K562 (cell line): ENCODE measurements around the gene RNF187. TPM values are rescaled to one million over a fixed set of nuclear protein-coding genes. Genes with fewer than 3 reads are reported as not detected.

Source experiments
- ARNT ChIP-seq, 2 experiments: fragments of 450-650 bp; IDR thresholded peaks; 2 replicates each; pipeline ENCODE4 v1.6.1; 2016; ENCODE audit warnings: mild to moderate bottlenecking in 1 of 2
- CBX3 ChIP-seq, 2 experiments: IDR thresholded peaks; 1 replicate in 1 of 2; 2 replicates in 1 of 2; pipeline ENCODE4 v1.6.1; 2012; ENCODE audit warnings: inconsistent platforms in 2 of 2, low read length in 2 of 2, borderline replicate concordance in 1 of 2, control low read depth in 1 of 2
- HDAC2 ChIP-seq: fragments of 450-650 bp; IDR thresholded peaks from 2 replicates; pipeline ENCODE4 v1.6.1; 2016; ENCODE audit warnings: mild to moderate bottlenecking
- HES1 ChIP-seq: fragments of 450-650 bp; IDR thresholded peaks from 2 replicates; pipeline ENCODE4 v1.6.1; 2016; ENCODE audit warnings: low read depth, mild to moderate bottlenecking, moderate library complexity
- ILF3 ChIP-seq: fragments of 450-650 bp; IDR thresholded peaks from 2 replicates; pipeline ENCODE4 v1.6.1; 2018; ENCODE audit warnings: antibody characterized with exemption, mild to moderate bottlenecking, moderate library complexity, borderline replicate concordance
- MAFG ChIP-seq: fragments of 450-650 bp; conservative IDR thresholded peaks from 2 replicates; pipeline ENCODE4 v1.6.1; 2016; ENCODE audit warnings: missing genetic modification characterization, missing compliant biosample characterization
- MCM7 ChIP-seq, 2 experiments: fragments of 450-650 bp; IDR thresholded peaks; 2 replicates each; pipeline ENCODE4 v1.6.1; 2016 to 2018
- PHTF2 ChIP-seq: fragments of 250-450 bp; sonication (Bioruptor Pico); IDR thresholded peaks from 2 replicates; pipeline ENCODE4 v1.5.0; 2021; ENCODE audit warnings: mild to moderate bottlenecking
- POLR2G ChIP-seq: fragments of 200-400 bp; formaldehyde crosslinking; IDR thresholded peaks from 2 replicates; pipeline ENCODE4 v1.6.1; 2017; ENCODE audit warnings: low read depth, mild to moderate bottlenecking, antibody characterized with exemption, low read length, moderate library complexity
- RBM15 ChIP-seq: fragments of 200-400 bp; formaldehyde crosslinking; IDR thresholded peaks from 2 replicates; pipeline ENCODE4 v1.6.1; 2018; ENCODE audit warnings: mild to moderate bottlenecking, low read length, moderate library complexity; ENCODE audit not compliant: insufficient read depth
- RBM22 ChIP-seq: fragments of 200-400 bp; formaldehyde crosslinking; IDR thresholded peaks from 2 replicates; pipeline ENCODE4 v1.6.1; 2018; ENCODE audit warnings: low read length, low read depth; ENCODE audit not compliant: poor library complexity, severe bottlenecking
- RBM34 ChIP-seq: fragments of 200-400 bp; formaldehyde crosslinking; IDR thresholded peaks from 2 replicates; pipeline ENCODE4 v1.6.1; 2018; ENCODE audit warnings: low read length, borderline replicate concordance; ENCODE audit not compliant: insufficient read depth
- SNIP1 ChIP-seq: fragments of 450-650 bp; IDR thresholded peaks from 2 replicates; pipeline ENCODE4 v1.7.1; 2017; ENCODE audit warnings: low read depth, mild to moderate bottlenecking
- SOX6 ChIP-seq: fragments of 450-650 bp; IDR thresholded peaks from 2 replicates; pipeline ENCODE4 v1.6.1; 2014; ENCODE audit warnings: mild to moderate bottlenecking
- TAF7 ChIP-seq: fragments of 450-650 bp; IDR thresholded peaks from 2 replicates; pipeline ENCODE4 v1.6.1; 2016; ENCODE audit warnings: missing genetic modification characterization, missing compliant biosample characterization
- USF1 ChIP-seq: sonication (generic); formaldehyde crosslinking; IDR thresholded peaks from 2 replicates; pipeline ENCODE4 v1.9.0; 2022; ENCODE audit warnings: mild to moderate bottlenecking, missing genetic modification reagents
- XRCC3 ChIP-seq: fragments of 450-650 bp; IDR thresholded peaks from 2 replicates; pipeline ENCODE4 v1.6.1; 2017; ENCODE audit warnings: mild to moderate bottlenecking, moderate library complexity
- ZNF224 ChIP-seq: sonication (generic); formaldehyde crosslinking; IDR thresholded peaks from 2 replicates; pipeline ENCODE4 v1.8.0; 2022; ENCODE audit warnings: mild to moderate bottlenecking, missing genetic modification reagents
- ZNF668 ChIP-seq: fragments of 250-450 bp; sonication (Bioruptor Pico); IDR thresholded peaks from 2 replicates; pipeline ENCODE4 v1.8.0; 2022; ENCODE audit warnings: mild to moderate bottlenecking, inconsistent platforms
- polyA plus RNA-seq, 8 experiments: library from polyadenylated mRNA; depleted of rRNA in 4 of 8; stranded (reverse) in 5 of 8; unstranded in 3 of 8; fragments of >200 nt; fragmentation: Nextera tagmentation in 2 of 8; fragmentation: Illumina TruSeq in 1 of 8; extraction: Ambion mirVana in 2 of 8; extraction: Trizol in 1 of 8; gene quantifications; 2 replicates each; pipeline versions ENCODE4 v1.2.1 to v1.2.3, GENCODE V29; 2011 to 2014; ENCODE audit warnings: inconsistent platforms in 1 of 8, missing spikeins in 1 of 8
- total RNA-seq, 7 experiments: library from RNA; depleted of rRNA in 6 of 7; stranded (reverse); fragments of >200 nt in 6 of 7; fragmentation: Illumina TruSeq in 2 of 7; extraction: Trizol in 2 of 7; gene quantifications; 2 replicates each; pipeline versions ENCODE4 v1.2.1 to v1.2.3, GENCODE V29; 2011 to 2021; ENCODE audit warnings: low replicate concordance in 1 of 7
- TF ChIP-seq, protein P1 (sequence below), 2 experiments: fragments of 450-650 bp in 1 of 2; sonication (generic) in 1 of 2; formaldehyde crosslinking; conservative IDR thresholded peaks; 2 replicates each; pipeline versions ENCODE4 v1.4.0 to v1.8.1; 2020 to 2022; ENCODE audit warnings: mild to moderate bottlenecking in 1 of 2, missing genetic modification reagents in 1 of 2
- TF ChIP-seq, protein P2 (sequence below): fragments of 450-650 bp; IDR thresholded peaks from 2 replicates; pipeline ENCODE4 v1.6.1; 2017; ENCODE audit warnings: antibody characterized with exemption, mild to moderate bottlenecking
- TF ChIP-seq, protein P3 (sequence below): fragments of 250-450 bp; sonication (Bioruptor Pico); IDR thresholded peaks from 2 replicates; pipeline ENCODE4 v1.5.1; 2021; ENCODE audit warnings: mild to moderate bottlenecking

The RNF187 gene
- total and polyA plus RNA-seq, 9 of the 15 experiments (the other 6 are each of a cell fraction or from before 2014, with no cell fraction given), result 2.3 to 119 (median 41.9) TPM

DNA sequence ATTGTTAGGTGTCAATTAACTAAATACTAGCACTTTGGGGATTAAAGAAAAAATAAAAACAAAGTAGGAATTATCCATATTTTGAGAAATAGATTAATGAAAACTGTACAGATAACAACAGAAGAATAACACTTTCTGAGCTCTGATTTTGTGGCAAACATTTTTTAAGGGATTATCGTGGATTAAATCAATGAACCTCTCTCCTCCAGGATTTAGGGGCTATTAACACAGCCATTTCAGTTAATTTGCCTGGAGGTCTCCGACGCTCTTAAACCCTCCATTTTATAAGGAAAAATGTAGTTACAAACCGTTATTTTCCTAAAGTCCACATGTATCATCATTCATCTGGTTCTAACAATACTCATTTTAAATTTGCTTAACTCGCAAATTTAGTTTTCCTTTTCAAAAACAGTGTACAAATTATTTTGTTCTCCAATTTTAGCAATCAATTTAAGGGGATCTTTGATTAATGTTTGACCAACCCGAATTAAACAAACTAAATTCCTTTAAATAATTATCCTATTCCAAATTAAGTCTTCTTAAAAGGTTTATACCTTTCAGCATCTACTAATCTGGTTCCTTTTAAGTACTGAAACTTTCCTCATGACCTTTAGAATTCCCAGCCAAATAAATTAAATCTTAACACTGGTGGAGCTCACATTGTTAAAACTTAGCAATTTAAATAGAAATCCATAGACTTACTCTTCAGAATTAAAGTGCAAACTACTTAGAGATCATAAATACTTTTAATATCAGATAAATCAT lies 30.7 kb upstream of the RNF187 start (continued):
- TF ChIP-seq, protein P1, sequence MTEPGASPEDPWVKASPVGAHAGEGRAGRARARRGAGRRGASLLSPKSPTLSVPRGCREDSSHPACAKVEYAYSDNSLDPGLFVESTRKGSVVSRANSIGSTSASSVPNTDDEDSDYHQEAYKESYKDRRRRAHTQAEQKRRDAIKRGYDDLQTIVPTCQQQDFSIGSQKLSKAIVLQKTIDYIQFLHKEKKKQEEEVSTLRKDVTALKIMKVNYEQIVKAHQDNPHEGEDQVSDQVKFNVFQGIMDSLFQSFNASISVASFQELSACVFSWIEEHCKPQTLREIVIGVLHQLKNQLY (CRISPR knock-in tag; conservative IDR thresholded peaks at IDR 0.05), result no peak
- TF ChIP-seq ILF3 (no peak), PHTF2 (CRISPR knock-in tag) (no peak), RBM15 (no peak), SOX6 (no peak), HDAC2 (no peak), TAF7 (tag) (no peak), RBM22 (peak; percentile 21), MAFG (tag) (peak; percentile 41), HES1 (no peak), POLR2G (no peak), ARNT (IDR thresholded peaks at IDR 0.05) (peak in 1 of 2 experiments; percentile 53; a peak in 1 of 4 replicates), ZNF224 (CRISPR knock-in tag) (no peak), MCM7 (IDR thresholded peaks at IDR 0.05) (no peak), USF1 (CRISPR knock-in tag) (no peak), SNIP1 (no peak), CBX3 (IDR thresholded peaks at IDR 0.05; ENCODE audit: borderline replicate concordance in 1 of 2, low read length in 2 of 2) (no peak), ZNF668 (CRISPR knock-in tag) (no peak), RBM34 (no peak), XRCC3 (no peak)
- TF ChIP-seq, protein P2, sequence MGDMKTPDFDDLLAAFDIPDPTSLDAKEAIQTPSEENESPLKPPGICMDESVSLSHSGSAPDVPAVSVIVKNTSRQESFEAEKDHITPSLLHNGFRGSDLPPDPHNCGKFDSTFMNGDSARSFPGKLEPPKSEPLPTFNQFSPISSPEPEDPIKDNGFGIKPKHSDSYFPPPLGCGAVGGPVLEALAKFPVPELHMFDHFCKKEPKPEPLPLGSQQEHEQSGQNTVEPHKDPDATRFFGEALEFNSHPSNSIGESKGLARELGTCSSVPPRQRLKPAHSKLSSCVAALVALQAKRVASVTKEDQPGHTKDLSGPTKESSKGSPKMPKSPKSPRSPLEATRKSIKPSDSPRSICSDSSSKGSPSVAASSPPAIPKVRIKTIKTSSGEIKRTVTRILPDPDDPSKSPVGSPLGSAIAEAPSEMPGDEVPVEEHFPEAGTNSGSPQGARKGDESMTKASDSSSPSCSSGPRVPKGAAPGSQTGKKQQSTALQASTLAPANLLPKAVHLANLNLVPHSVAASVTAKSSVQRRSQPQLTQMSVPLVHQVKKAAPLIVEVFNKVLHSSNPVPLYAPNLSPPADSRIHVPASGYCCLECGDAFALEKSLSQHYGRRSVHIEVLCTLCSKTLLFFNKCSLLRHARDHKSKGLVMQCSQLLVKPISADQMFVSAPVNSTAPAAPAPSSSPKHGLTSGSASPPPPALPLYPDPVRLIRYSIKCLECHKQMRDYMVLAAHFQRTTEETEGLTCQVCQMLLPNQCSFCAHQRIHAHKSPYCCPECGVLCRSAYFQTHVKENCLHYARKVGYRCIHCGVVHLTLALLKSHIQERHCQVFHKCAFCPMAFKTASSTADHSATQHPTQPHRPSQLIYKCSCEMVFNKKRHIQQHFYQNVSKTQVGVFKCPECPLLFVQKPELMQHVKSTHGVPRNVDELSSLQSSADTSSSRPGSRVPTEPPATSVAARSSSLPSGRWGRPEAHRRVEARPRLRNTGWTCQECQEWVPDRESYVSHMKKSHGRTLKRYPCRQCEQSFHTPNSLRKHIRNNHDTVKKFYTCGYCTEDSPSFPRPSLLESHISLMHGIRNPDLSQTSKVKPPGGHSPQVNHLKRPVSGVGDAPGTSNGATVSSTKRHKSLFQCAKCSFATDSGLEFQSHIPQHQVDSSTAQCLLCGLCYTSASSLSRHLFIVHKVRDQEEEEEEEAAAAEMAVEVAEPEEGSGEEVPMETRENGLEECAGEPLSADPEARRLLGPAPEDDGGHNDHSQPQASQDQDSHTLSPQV, result no peak
- TF ChIP-seq, protein P3, sequence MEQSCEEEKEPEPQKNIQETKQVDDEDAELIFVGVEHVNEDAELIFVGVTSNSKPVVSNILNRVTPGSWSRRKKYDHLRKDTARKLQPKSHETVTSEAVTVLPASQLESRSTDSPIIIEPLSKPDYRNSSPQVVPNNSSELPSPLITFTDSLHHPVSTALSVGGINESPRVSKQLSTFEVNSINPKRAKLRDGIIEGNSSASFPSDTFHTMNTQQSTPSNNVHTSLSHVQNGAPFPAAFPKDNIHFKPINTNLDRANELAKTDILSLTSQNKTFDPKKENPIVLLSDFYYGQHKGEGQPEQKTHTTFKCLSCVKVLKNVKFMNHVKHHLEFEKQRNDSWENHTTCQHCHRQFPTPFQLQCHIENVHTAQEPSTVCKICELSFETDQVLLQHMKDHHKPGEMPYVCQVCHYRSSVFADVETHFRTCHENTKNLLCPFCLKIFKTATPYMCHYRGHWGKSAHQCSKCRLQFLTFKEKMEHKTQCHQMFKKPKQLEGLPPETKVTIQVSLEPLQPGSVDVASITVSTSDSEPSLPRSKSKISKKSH (CRISPR knock-in tag), result no peak
